KG1 (cell line): ENCODE data around the gene PLP1.
"Not testable (repeated sequence)": the region's sequence is repeated elsewhere in the genome, so short reads cannot be mapped to it uniquely, and the experiment has no call there.

ENCODE experiments used
- DNase-seq: peaks from one replicate; lab custom pipeline; 2025; lab: John Stamatoyannopoulos, UW

Gene PLP1

DNA sequence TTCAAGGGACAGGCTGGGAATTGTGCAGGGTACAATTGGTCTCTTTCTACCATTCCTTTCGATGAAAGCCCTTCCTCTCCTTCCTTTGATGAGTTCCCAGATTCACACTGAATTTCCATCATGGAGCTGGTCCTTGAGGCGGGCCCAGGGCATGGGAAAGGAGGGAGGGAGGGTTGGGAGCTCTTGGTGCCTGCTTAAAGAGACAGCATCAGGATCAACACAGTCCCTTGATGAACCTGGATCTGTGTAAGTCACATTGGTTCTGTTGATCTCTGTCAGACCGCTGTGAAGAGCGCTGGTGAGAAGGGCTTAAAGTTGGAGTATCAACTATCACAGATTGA lies 4.4 kb downstream of the PLP1 start:
- no peak for DNase-seq

DNA sequence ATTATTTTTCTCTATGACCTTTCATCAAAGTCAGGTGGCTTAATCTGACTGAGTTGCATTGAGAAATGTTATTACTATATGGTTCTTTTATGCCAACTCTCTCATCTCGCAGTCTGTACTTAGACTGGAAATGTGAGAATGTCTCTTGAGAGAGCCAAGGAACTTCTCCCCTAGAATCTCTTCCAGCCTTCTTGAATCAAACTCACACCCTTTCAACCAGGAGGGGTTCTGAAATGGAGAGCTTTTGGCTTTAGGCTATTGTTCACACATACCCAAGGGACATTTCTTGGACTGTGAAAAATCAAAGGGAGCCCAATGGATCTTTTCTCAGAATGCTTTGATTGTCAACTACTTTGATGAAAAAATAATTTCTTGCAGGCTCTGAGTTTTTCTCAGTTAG lies 5.1 kb downstream of the PLP1 start:
- DNase-seq = no peak

DNA sequence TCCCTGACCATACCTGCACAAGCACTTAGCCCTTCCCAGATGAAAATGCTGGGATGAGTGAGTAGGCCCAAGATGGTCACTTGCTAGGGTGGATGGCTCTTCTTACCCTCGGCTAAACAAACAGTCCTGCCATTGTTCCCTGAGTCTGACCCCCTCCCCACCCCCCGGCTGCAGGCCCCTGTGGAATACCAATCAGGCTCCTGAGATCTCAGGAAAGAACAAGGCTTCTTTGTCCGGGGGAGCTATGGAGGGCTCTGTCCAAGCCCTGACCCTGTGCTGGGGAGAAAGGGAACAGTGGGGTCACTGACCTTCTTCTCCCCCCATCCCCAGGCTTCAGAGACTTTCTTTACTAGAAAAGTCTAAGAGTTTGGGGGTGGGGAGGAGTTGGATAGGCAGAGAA lies 6.0 kb downstream of the PLP1 start:
- DNase-seq = no peak

GRCh38 chrX:103783196-103783595 lies 6.6 kb downstream of the PLP1 start:
- DNase-seq = no peak

DNA sequence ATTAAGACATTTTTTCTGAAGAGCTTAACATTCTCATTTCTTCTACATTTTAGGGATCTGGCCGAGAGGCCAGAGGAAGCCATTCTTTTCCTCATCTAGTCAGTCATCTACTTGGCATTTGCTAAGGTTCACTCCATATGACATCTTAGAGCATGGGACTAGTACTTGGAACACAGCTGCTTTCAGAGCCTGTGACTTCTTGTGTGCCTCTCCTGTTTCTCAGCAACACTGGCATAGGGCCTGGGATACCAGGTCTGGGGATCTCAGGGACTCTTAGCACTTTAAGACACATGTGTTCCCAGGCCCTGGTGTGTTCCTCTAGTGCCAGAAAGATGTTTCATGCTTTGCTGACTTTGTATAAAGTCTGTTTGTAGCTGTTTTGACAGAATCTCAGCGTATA lies 7.3 kb downstream of the PLP1 start:
- DNase-seq = no peak

GRCh38 chrX:103789004-103789403 lies 12.4 kb downstream of the PLP1 start:
- DNase-seq = no peak

GRCh38 chrX:103791228-103791627 lies 14.6 kb downstream of the PLP1 start:
- no peak for DNase-seq

DNA sequence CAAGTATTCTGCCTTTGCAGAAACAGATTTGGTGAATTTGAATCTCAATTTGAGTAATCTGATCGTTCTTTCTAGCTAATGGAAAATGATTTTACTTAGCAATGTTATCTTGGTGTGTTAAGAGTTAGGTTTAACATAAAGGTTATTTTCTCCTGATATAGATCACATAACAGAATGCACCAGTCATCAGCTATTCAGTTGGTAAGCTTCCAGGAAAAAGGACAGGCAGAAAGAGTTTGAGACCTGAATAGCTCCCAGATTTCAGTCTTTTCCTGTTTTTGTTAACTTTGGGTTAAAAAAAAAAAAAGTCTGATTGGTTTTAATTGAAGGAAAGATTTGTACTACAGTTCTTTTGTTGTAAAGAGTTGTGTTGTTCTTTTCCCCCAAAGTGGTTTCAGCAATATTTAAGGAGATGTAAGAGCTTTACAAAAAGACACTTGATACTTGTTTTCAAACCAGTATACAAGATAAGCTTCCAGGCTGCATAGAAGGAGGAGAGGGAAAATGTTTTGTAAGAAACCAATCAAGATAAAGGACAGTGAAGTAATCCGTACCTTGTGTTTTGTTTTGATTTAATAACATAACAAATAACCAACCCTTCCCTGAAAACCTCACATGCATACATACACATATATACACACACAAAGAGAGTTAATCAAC lies 15.3 kb downstream of the PLP1 start:
- no peak for DNase-seq

DNA sequence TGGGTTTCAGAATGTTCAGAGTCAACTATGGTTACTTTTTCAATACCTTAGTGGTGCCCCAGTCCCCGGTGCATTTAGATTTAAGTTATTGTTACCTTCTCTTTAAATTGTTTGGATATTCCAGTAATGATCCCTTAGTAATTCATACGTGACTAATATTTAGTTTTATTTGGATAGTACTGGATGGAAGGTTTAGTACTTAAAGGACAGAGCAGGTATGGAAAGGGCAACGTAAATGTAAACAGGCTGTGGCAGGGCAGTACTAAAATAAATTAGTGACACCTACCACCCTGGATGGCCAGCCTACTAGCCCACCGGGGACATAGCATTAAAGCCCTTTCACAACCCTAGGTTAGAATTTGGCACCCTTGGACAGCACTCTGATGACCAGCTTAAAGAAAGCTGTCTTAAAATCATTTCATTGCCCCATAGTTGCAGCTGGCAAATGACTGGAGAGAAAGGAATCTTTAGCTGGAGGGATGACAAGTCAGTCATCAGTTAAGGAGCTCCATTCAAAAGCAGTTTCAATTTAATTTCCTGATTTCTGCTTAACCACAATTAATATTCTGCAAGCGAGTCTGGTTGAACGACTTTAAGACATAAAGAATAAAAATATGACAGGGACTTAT lies 16.4 kb downstream of the PLP1 start:
- DNase-seq = no peak

GRCh38 chrX:103793545-103793940 lies 16.9 kb downstream of the PLP1 start:
- no peak for DNase-seq

DNA sequence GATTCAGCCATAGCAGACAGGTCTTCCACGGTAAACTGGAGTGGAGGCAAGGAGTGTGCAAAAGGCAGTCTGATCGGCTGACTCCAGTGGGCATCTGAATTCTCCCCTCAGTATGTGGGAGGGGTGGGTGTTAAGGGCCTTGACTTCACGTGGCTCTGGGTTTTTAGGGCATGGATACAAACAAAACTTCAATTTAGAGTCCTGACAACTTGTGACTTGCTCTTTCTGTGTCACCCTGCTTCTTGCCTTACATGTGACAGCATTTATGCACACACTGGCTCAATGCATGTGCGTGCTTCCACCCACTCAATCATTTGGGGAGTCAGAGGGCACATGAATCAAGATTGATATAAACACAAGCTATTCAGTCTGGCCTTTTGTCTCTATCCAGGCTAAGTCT lies 17.5 kb downstream of the PLP1 start:
- no peak for DNase-seq

- no peak for DNase-seq
Observed at GRCh38 chrX:103797691-103798090, 21.1 kb downstream of the PLP1 start.

- DNase-seq = no peak
Observed at GRCh38 chrX:103800318-103800717, 23.7 kb downstream of the PLP1 start.

GRCh38 chrX:103805860-103806259 lies 29.2 kb downstream of the PLP1 start:
- no peak for DNase-seq

- no peak for DNase-seq
Observed at GRCh38 chrX:103806862-103807474, 30.3 kb downstream of the PLP1 start.

DNA sequence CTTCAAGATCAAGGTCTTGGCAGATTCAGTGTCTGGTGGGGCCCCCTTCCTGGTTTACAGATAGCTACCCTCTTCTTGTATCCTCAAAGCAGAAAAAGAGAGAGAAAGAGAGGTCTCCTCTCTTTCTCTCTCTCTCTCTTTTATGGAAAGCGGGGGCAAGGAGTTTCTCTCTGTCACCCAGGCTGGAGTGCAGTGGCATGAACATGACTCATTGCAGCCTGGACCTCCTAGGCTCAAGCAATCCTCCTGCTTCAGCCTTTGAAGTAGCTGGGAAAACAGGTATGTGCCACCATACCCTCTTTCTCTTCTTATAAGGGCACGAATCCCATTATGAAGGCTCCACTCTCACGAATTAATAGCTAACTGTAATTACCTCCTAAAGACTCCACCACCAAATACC lies 35.2 kb downstream of the PLP1 start:
- DNase-seq = no peak

DNA sequence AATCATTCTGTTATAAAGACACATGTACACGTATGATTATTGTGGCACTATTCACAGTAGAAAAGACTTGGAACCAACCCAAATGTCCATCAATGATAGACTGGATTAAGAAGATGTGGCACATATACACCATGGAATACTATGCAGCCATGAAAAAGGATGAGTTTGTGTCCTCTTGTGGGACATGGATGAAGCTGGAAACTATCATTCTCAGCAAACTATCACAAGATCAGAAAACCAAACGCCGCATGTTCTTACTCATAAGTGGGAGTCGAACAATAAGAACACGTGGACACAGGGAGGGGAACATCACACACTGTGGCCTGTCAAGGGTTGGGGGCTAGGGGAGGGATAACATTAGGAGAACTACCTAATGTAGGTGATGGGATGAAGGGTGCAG lies 40.5 kb downstream of the PLP1 start:
- not testable (repeated sequence) for DNase-seq

- peak; percentile 26 for DNase-seq
Observed at GRCh38 chrX:103817502-103817901, 40.9 kb downstream of the PLP1 start.

- DNase-seq = no peak
Observed at GRCh38 chrX:103818842-103819619, 42.4 kb downstream of the PLP1 start.

DNA sequence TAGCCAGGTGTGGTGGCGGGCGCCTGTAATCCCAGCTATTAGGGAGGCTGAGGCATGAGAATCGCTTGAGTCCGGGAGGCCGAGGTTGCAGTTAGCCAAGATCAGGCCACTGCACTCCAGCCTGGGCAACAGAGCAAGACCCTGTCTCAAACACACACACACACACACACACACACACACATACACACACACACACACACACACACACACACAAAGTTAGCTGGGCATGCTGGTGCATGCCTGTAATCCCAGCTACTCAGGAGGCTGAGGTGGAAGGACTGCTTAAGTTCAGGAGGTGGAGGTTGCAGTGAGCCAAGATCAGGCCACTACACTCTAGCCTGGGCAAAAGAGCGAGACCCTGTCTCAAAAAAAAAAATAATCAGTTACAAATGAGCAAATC lies 44.2 kb downstream of the PLP1 start:
- not testable (repeated sequence) for DNase-seq

DNA sequence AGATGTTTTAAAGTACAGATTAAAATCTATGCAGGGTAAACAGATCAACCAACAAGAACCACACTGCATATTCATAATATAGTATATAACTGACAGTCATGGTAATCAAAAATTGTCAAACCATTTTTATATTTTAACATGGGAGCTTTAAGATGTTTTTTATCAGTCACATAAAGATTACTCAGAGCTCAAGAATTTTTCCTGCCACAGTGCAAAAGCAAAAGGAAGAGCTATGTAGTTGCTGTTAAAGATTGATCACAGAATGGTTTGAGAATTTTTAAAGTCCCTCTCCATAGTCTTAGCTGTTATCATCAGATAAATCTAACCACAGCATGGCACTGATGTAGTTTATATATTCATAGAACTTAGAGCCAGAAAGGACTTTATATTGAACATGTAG lies 47.0 kb downstream of the PLP1 start:
- DNase-seq = no peak

- no peak for DNase-seq
Observed at GRCh38 chrX:103825881-103826280, 49.2 kb downstream of the PLP1 start.

DNA sequence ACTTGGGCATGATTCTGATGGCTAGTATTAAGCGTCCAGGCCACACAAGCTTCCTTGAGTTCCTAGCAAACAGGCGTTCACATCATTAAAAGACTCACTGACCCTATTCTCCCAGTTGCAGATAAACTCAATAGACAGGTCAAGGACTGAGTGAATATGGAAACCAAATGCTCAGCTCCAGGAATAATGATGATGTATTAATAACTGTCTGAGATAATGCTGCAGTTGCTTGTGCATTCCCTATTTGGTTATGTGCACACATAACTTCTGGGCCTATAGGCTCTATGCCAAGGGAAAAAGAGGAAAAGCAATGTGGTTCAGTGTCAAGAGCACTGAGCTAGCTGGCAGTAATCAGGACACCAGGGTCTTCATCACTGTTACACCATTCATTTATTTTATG lies 51.9 kb downstream of the PLP1 start:
- no peak for DNase-seq
